ENCODE results near the gene PRR19.

The PRR19 gene

GRCh38 chr19:42276821-42277220 is 25.1 kb upstream of the PRR19 start:
- 0 out of 2 replicates have a peak, but pooled peaks have one; percentile 19 for TF ChIP-seq POLR2AphosphoS5 (IDR thresholded peaks at IDR 0.05; ENCODE audit: low read depth, low read length)
- no peak for TF ChIP-seq TAF1 (IDR thresholded peaks at IDR 0.05; ENCODE audit: borderline replicate concordance, insufficient read depth, low read length)

- peak; percentile 74; the same call in 1 of the 2 replicates for TF ChIP-seq SIN3A (IDR thresholded peaks at IDR 0.05; ENCODE audit: borderline replicate concordance, insufficient read depth, low read length)
- no peak; the same call in 1 of the 2 replicates for TF ChIP-seq POLR2AphosphoS5 (IDR thresholded peaks at IDR 0.05; ENCODE audit: low read depth, low read length)
- no peak for TF ChIP-seq TAF1 (IDR thresholded peaks at IDR 0.05; ENCODE audit: borderline replicate concordance, insufficient read depth, low read length)
Observed at GRCh38 chr19:42277821-42278451, 24.0 kb upstream of the PRR19 start.

- TF ChIP-seq POLR2AphosphoS5 (IDR thresholded peaks at IDR 0.05; ENCODE audit: low read depth, low read length) (no peak), SIN3A (IDR thresholded peaks at IDR 0.05; ENCODE audit: borderline replicate concordance, insufficient read depth, low read length) (no peak), REST (IDR thresholded peaks at IDR 0.05; ENCODE audit: insufficient read depth in 1 of 2, low read depth in 2 of 2, low read length in 2 of 2) (no peak), FOXP2 (optimal IDR thresholded peaks at IDR 0.05; ENCODE audit: borderline replicate concordance, extremely low read depth, extremely low read length, insufficient read depth) (no peak), TAF1 (IDR thresholded peaks at IDR 0.05; ENCODE audit: borderline replicate concordance, insufficient read depth, low read length) (0 out of 2 replicates have a peak, but pooled peaks have one; percentile 20)
Observed at GRCh38 chr19:42278452-42279154, 23.3 kb upstream of the PRR19 start.

- TF ChIP-seq SIN3A (IDR thresholded peaks at IDR 0.05; ENCODE audit: borderline replicate concordance, insufficient read depth, low read length) (no peak), POLR2AphosphoS5 (IDR thresholded peaks at IDR 0.05; ENCODE audit: low read depth, low read length) (no peak), FOXP2 (optimal IDR thresholded peaks at IDR 0.05; ENCODE audit: borderline replicate concordance, extremely low read depth, extremely low read length, insufficient read depth) (no peak), REST (IDR thresholded peaks at IDR 0.05; ENCODE audit: insufficient read depth in 1 of 2, low read depth in 2 of 2, low read length in 2 of 2) (no peak), TAF1 (IDR thresholded peaks at IDR 0.05; ENCODE audit: borderline replicate concordance, insufficient read depth, low read length) (no peak)
Observed at GRCh38 chr19:42279155-42279901, 22.6 kb upstream of the PRR19 start.

- TF ChIP-seq TAF1 (IDR thresholded peaks at IDR 0.05; ENCODE audit: borderline replicate concordance, insufficient read depth, low read length) (peak; percentile 67; the same call in 1 of the 2 replicates), SIN3A (IDR thresholded peaks at IDR 0.05; ENCODE audit: borderline replicate concordance, insufficient read depth, low read length) (peak; percentile 74; the same call in 1 of the 2 replicates), FOXP2 (optimal IDR thresholded peaks at IDR 0.05; ENCODE audit: borderline replicate concordance, extremely low read depth, extremely low read length, insufficient read depth) (no peak), REST (IDR thresholded peaks at IDR 0.05; ENCODE audit: insufficient read depth in 1 of 2, low read depth in 2 of 2, low read length in 2 of 2) (0 out of 4 replicates have a peak, but pooled peaks of 1 of the 2 experiments have one; percentile 37), POLR2AphosphoS5 (IDR thresholded peaks at IDR 0.05; ENCODE audit: low read depth, low read length) (peak; percentile 89)
Observed at GRCh38 chr19:42279902-42280814, 21.8 kb upstream of the PRR19 start.
